NCI-H146 treated with DMSO at 0.1 percent for 48 hours (cell line): ENCODE data around the gene ZNF442.
"Not testable (repeated sequence)": the region's sequence is repeated elsewhere in the genome, so short reads cannot be mapped to it uniquely, and the experiment has no call there.

Source experiments
- DNase-seq: peaks from one replicate; lab custom pipeline; 2025; ENCODE audit not compliant: unreplicated experiment; lab: John Stamatoyannopoulos, UW

Gene ZNF442

GRCh38 chr19:12365236-12366162 is at the start of gene ZNF442:
Gene ZNF442 (minus strand): TSS chr19:12365683. CDS start chr19:12363631, 2,052 bp downstream.
- peak; percentile 96 for DNase-seq

GRCh38 chr19:12411893-12412292 is 46.4 kb upstream of the ZNF442 start:
- no peak for DNase-seq

- peak; percentile 98 for DNase-seq
Measured at GRCh38 chr19:12400633-12401502, 35.4 kb upstream of the ZNF442 start, which contains the start of gene ZNF799. Gene ZNF799 (minus strand): TSS chr19:12401271. CDS start chr19:12401070, 201 bp downstream.

GRCh38 chr19:12399901-12400632 is 34.6 kb upstream of the ZNF442 start:
- DNase-seq = not testable (repeated sequence)

GRCh38 chr19:12391148-12391547 is 25.7 kb upstream of the ZNF442 start:
- not testable (repeated sequence) for DNase-seq

GRCh38 chr19:12386365-12386764 is 20.9 kb upstream of the ZNF442 start:
- DNase-seq = not testable (repeated sequence)

GRCh38 chr19:12380444-12380737 is 14.9 kb upstream of the ZNF442 start:
- DNase-seq = no peak

GRCh38 chr19:12379732-12380443 is 14.4 kb upstream of the ZNF442 start:
- DNase-seq = no peak

GRCh38 chr19:12374026-12374425 is 8.5 kb upstream of the ZNF442 start:
- no peak for DNase-seq

- DNase-seq = no peak
Measured at GRCh38 chr19:12364391-12365235, 870 bp downstream of the ZNF442 start.

- not testable (repeated sequence) for DNase-seq
Measured at GRCh38 chr19:12362236-12362635, 3.2 kb downstream of the ZNF442 start.

GRCh38 chr19:12353375-12353774 is 12.1 kb downstream of the ZNF442 start:
- no peak for DNase-seq

GRCh38 chr19:12350890-12351197 is 14.6 kb downstream of the ZNF442 start:
- DNase-seq = no peak

GRCh38 chr19:12350185-12350889 is 15.1 kb downstream of the ZNF442 start:
- no peak for DNase-seq

GRCh38 chr19:12346896-12347295 is 18.6 kb downstream of the ZNF442 start:
- DNase-seq = peak; percentile 17

- DNase-seq = no peak
Measured at GRCh38 chr19:12345197-12345596, 20.3 kb downstream of the ZNF442 start.

- peak; percentile 96 for DNase-seq
Measured at GRCh38 chr19:12333162-12334159, 32.0 kb downstream of the ZNF442 start, which contains the start of gene ZNF563. Gene ZNF563 (minus strand): TSS chr19:12333633. CDS start chr19:12333482, 151 bp downstream.
